H9 (cell line): ENCODE measurements around the gene EML3. TPM values are rescaled to one million over a fixed set of nuclear protein-coding genes. Genes with fewer than 3 reads are reported as not detected.

Experiments used
- DNase-seq: peaks from one replicate; pipeline ENCODE4 v3.0.0-alpha.2; 2017
- H2AFZ ChIP-seq: one replicate; pipeline ENCODE4 v1.6.1; 2013; ENCODE audit warnings: mild to moderate bottlenecking, low read length, control low read depth, moderate library complexity
- H2AK5ac ChIP-seq: 2 replicates; pipeline ENCODE4 v1.6.1; 2013; ENCODE audit warnings: low read length, control low read depth, mixed read lengths; ENCODE audit not compliant: insufficient read length
- H2BK120ac ChIP-seq: one replicate; pipeline ENCODE4 v1.6.1; 2013; ENCODE audit warnings: low read depth, mild to moderate bottlenecking, low read length, control low read depth, inconsistent platforms; ENCODE audit not compliant: poor library complexity, severe bottlenecking
- H2BK12ac ChIP-seq: 2 replicates; pipeline ENCODE4 v1.6.1; 2013; ENCODE audit warnings: low read length, control low read depth, mixed read lengths, low read depth; ENCODE audit not compliant: insufficient read length
- H2BK15ac ChIP-seq: 2 replicates; pipeline ENCODE4 v1.6.1; 2013; ENCODE audit warnings: low read depth, low read length, control low read depth
- H2BK20ac ChIP-seq: one replicate; pipeline ENCODE4 v1.6.1; 2013; ENCODE audit warnings: low read depth, mild to moderate bottlenecking, low read length, control low read depth, inconsistent platforms; ENCODE audit not compliant: poor library complexity, severe bottlenecking
- H2BK5ac ChIP-seq: 2 replicates; pipeline ENCODE4 v1.6.1; 2013; ENCODE audit warnings: low read length, control low read depth, mixed read lengths; ENCODE audit not compliant: insufficient read length
- H3K14ac ChIP-seq: 2 replicates; pipeline ENCODE4 v1.6.1; 2013; ENCODE audit warnings: low read length, control low read depth; ENCODE audit not compliant: insufficient read depth
- H3K18ac ChIP-seq: 2 replicates; pipeline ENCODE4 v1.6.1; 2013; ENCODE audit warnings: low read depth, mild to moderate bottlenecking, mixed read lengths, low read length, control low read depth; ENCODE audit not compliant: insufficient read length
- H3K23ac ChIP-seq: 2 replicates; pipeline ENCODE4 v1.6.1; 2013; ENCODE audit warnings: low read length, control low read depth, mixed read lengths, low read depth; ENCODE audit not compliant: insufficient read length
- H3K23me2 ChIP-seq: 2 replicates; pipeline ENCODE4 v1.6.1; 2013; ENCODE audit warnings: low read depth, mild to moderate bottlenecking, mixed read lengths, low read length, control low read depth; ENCODE audit not compliant: insufficient read length, poor library complexity, severe bottlenecking
- H3K27ac ChIP-seq: 2 replicates; pipeline ENCODE4 v1.5.1; 2013; ENCODE audit warnings: low read length, control low read depth, mixed read lengths, low read depth; ENCODE audit not compliant: insufficient read length
- H3K27me3 ChIP-seq: 2 replicates; pipeline ENCODE4 v1.6.1; 2013; ENCODE audit warnings: low read length, control low read depth, inconsistent platforms; ENCODE audit not compliant: insufficient read depth
- H3K4ac ChIP-seq: 2 replicates; pipeline ENCODE4 v1.6.1; 2013; ENCODE audit warnings: low read depth, mild to moderate bottlenecking, control low read depth, inconsistent platforms, low read length, moderate library complexity
- H3K4me1 ChIP-seq: 2 replicates; pipeline ENCODE4 v1.6.1; 2013; ENCODE audit warnings: low read length, control low read depth, inconsistent platforms; ENCODE audit not compliant: insufficient read depth
- H3K4me2 ChIP-seq: 2 replicates; pipeline ENCODE4 v1.6.1; 2013; ENCODE audit warnings: low read length, control low read depth, mixed read lengths; ENCODE audit not compliant: insufficient read length, insufficient read depth
- H3K56ac ChIP-seq: 2 replicates; pipeline ENCODE4 v1.6.1; 2013; ENCODE audit warnings: low read depth, mild to moderate bottlenecking, mixed read lengths, low read length, control low read depth; ENCODE audit not compliant: insufficient read length
- H3K79me1 ChIP-seq: 2 replicates; pipeline ENCODE4 v1.6.1; 2013; ENCODE audit warnings: low read depth, mild to moderate bottlenecking, moderate library complexity, low read length, control low read depth, inconsistent platforms; ENCODE audit not compliant: insufficient read depth, poor library complexity, severe bottlenecking
- H3K79me2 ChIP-seq: 2 replicates; pipeline ENCODE4 v1.6.1; 2013; ENCODE audit warnings: low read length, control low read depth, inconsistent platforms; ENCODE audit not compliant: insufficient read depth
- H3K9ac ChIP-seq: 2 replicates; pipeline ENCODE4 v1.6.1; 2013; ENCODE audit warnings: low read length, control low read depth, mixed read lengths; ENCODE audit not compliant: insufficient read length; ENCODE audit errors: extremely low read depth
- H3K9me3 ChIP-seq: one replicate; pipeline ENCODE4 v1.6.1; 2013; ENCODE audit warnings: low read depth, low read length, inconsistent platforms; ENCODE audit not compliant: control insufficient read depth
- H3T11ph ChIP-seq: one replicate; pipeline ENCODE4 v1.6.1; 2013; ENCODE audit warnings: mild to moderate bottlenecking, low read length, control low read depth, inconsistent platforms
- H4K20me1 ChIP-seq: one replicate; pipeline ENCODE4 v1.6.1; 2013; ENCODE audit not compliant: control insufficient read depth, insufficient read length, insufficient read depth
- H4K5ac ChIP-seq: 2 replicates; pipeline ENCODE4 v1.6.1; 2013; ENCODE audit warnings: low read depth, mild to moderate bottlenecking, mixed read lengths, low read length, control low read depth; ENCODE audit not compliant: insufficient read length
- H4K8ac ChIP-seq: replicated peaks from 2 replicates; pipeline ENCODE4 v1.6.1; 2013; ENCODE audit warnings: low read length, control low read depth, mixed read lengths, low read depth; ENCODE audit not compliant: insufficient read length
- H4K91ac ChIP-seq: 2 replicates; pipeline ENCODE4 v1.6.1; 2013; ENCODE audit warnings: low read depth, mild to moderate bottlenecking, moderate library complexity, mixed read lengths, low read length, control low read depth; ENCODE audit not compliant: insufficient read length
- H3K27ac Mint-ChIP-seq, 3 experiments: 2 replicates in 2 of 3; 3 replicates in 1 of 3; pipeline ENCODE4 v1.8.0; 2020 to 2021; ENCODE audit warnings: mixed read lengths in 3 of 3, mild to moderate bottlenecking in 1 of 3, moderate library complexity in 1 of 3
- H3K27me3 Mint-ChIP-seq: 2 replicates; pipeline ENCODE4 v1.8.0; 2021; ENCODE audit warnings: low read depth, mild to moderate bottlenecking, moderate library complexity, mixed read lengths
- H3K36me3 Mint-ChIP-seq, 3 experiments: 2 replicates in 2 of 3; 3 replicates in 1 of 3; pipeline ENCODE4 v1.8.0; 2020 to 2021; ENCODE audit warnings: low read depth in 3 of 3, mixed read lengths in 3 of 3; ENCODE audit not compliant: insufficient read depth in 1 of 3
- H3K4me1 Mint-ChIP-seq, 2 experiments: 2 replicates each; pipeline ENCODE4 v1.8.0; 2020; ENCODE audit warnings: mixed read lengths in 2 of 2
- H3K4me3 Mint-ChIP-seq, 2 experiments: 2 replicates in 1 of 2; 3 replicates in 1 of 2; pipeline ENCODE4 v1.8.0; 2020 to 2021; ENCODE audit warnings: mild to moderate bottlenecking in 2 of 2, mixed read lengths in 2 of 2, moderate library complexity in 1 of 2
- H3K9me3 Mint-ChIP-seq, 2 experiments: 2 replicates in 1 of 2; 3 replicates in 1 of 2; pipeline ENCODE4 v1.8.0; 2020; ENCODE audit warnings: mild to moderate bottlenecking in 2 of 2, mixed read lengths in 2 of 2, moderate library complexity in 1 of 2
- WGBS: extraction: QIAGEN DNeasy Blood & Tissue Kit; methylation state at CpG from one replicate; pipeline ENCODE4 v1.1.7; 2013; ENCODE audit warnings: missing lambda C conversion rate, low lambda C conversion rate, mixed read lengths; ENCODE audit not compliant: insufficient read length; ENCODE audit errors: extremely low coverage; 5-methylcytosine and 5-hydroxymethylcytosine counted together
- microRNA-seq: library from miRNA; unstranded; fragments of <30 nt; microRNA quantifications from one replicate; pipeline ENCODE4, GENCODE V29; 2020; ENCODE audit warnings: borderline microRNAs expressed
- total RNA-seq: library from RNA; stranded (reverse); gene quantifications from 2 replicates; pipeline ENCODE4 v1.2.1, GENCODE V29; 2021
- TF ChIP-seq, protein P1 (sequence below): fragments of 200-600 bp; sonication (generic); conservative IDR thresholded peaks from 3 replicates; pipeline ENCODE4 v1.8.0; 2021; ENCODE audit warnings: antibody characterized with exemption, mild to moderate bottlenecking

The EML3 gene
- total RNA-seq, 1 experiment from 2014 or later: 35.3 TPM

DNA sequence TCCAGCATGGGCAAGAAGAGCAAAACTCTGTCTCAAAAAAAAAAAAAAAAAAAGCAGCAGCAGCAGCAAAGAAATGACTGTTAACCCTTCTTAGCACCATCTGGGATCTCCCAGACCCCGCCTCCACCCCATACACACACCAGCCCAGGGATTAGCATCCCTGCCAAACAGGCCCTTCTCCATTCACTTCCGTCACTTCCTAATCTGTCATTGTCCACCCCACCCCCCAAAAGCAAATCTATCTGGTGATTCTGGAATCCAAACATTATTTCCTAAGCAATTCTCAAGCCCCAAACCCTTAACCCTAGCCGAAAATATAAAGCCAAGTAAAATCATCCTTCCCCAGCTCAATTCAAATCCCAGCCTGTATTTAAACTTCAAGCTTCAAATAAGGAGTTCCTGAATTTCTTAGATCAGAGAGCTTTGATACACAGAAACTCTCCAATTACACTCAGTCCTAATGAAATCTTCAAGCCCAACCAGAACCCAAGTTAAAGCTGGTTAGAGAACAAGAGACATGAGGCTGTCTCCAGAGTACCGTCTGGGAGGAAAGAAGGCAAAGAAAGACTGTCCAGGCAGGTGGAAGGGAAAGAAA, 60.0 kb downstream of the EML3 start:
- Mint-ChIP-seq H3K9me3 (no peaks in the 10 kb centered on the region; a peak in 2 of 5 replicates), H3K4me1 (peaks cover 57 to 73% of the 10 kb centered on the region in 2 experiments), H3K27me3 (peaks cover 40% of the 10 kb centered on the region), H3K27ac (peak overlapping the region; percentile 74 to 99 (median 95)), H3K4me3 (peak overlapping the region; percentile 36 to 68), H3K36me3 (peaks cover 5 to 25% (median 16%) of the 10 kb centered on the region in 3 experiments)
- H2BK12ac ChIP-seq: peak overlapping the region; percentile 95
- H3K79me1 ChIP-seq: no peaks in the 10 kb centered on the region
- H2BK15ac ChIP-seq: 0 out of 2 replicates have a peak overlapping the region, but pooled peaks have one; percentile 0
- peaks cover 15% of the 10 kb centered on the region for H3K27me3 ChIP-seq
- H3K56ac ChIP-seq: no peak overlapping the region
- no peak overlapping the region for H2AK5ac ChIP-seq
- H2BK5ac ChIP-seq: no peak overlapping the region
- no peak overlapping the region for H4K8ac ChIP-seq
- DNase-seq: no peak
- H3K14ac ChIP-seq: peak overlapping the region; percentile 90
- H2AFZ ChIP-seq: no peak overlapping the region
- no peaks in the 10 kb centered on the region for H3K9me3 ChIP-seq
- no CpG with 5 or more reads among the region's 4 CpGs for WGBS
- H3K9ac ChIP-seq: peak overlapping the region; percentile 14
- H3K4me2 ChIP-seq: peak overlapping the region; percentile 44
- H3K79me2 ChIP-seq: no peaks in the 10 kb centered on the region
- peak overlapping the region; percentile 46 for H3T11ph ChIP-seq
- H2BK20ac ChIP-seq: peak overlapping the region; percentile 97
- peak overlapping the region; percentile 1 for H3K27ac ChIP-seq
- peak overlapping the region; percentile 93 for H2BK120ac ChIP-seq
- peaks cover 22% of the 10 kb centered on the region; the same call in 1 of the 2 replicates for H3K4me1 ChIP-seq
- H4K91ac ChIP-seq: peak overlapping the region; percentile 73
- H3K4ac ChIP-seq: peak overlapping the region; percentile 79; the same call in 1 of the 2 replicates
- H3K23me2 ChIP-seq: no peaks in the 10 kb centered on the region
- no peak overlapping the region for H4K5ac ChIP-seq
- H4K20me1 ChIP-seq: peaks cover 2% of the 10 kb centered on the region
- TF ChIP-seq, protein P1, sequence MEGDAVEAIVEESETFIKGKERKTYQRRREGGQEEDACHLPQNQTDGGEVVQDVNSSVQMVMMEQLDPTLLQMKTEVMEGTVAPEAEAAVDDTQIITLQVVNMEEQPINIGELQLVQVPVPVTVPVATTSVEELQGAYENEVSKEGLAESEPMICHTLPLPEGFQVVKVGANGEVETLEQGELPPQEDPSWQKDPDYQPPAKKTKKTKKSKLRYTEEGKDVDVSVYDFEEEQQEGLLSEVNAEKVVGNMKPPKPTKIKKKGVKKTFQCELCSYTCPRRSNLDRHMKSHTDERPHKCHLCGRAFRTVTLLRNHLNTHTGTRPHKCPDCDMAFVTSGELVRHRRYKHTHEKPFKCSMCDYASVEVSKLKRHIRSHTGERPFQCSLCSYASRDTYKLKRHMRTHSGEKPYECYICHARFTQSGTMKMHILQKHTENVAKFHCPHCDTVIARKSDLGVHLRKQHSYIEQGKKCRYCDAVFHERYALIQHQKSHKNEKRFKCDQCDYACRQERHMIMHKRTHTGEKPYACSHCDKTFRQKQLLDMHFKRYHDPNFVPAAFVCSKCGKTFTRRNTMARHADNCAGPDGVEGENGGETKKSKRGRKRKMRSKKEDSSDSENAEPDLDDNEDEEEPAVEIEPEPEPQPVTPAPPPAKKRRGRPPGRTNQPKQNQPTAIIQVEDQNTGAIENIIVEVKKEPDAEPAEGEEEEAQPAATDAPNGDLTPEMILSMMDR: no peak
- peak overlapping the region; percentile 95 for H3K18ac ChIP-seq
- H3K23ac ChIP-seq: no peak overlapping the region

Small RNA genes lying within 50 kb of the gene (microRNA-seq; reads per million reads assigned to microRNA genes)
- not detected for gene MIR6747

Other genes starting within 250 kb of the EML3 start
- gene SCGB1A1, start 193.7 kb downstream of the EML3 start, total RNA-seq: not detected in 2 replicates
- 13.9 and 15.2 TPM in 2 replicates for gene AHNAK, start 66.0 kb downstream of the EML3 start, total RNA-seq
- 1,790 and 1,800 TPM in 2 replicates for gene EEF1G, start 38.9 kb downstream of the EML3 start, total RNA-seq
- 20.7 and 24.9 TPM in 2 replicates for gene TUT1, start 21.3 kb downstream of the EML3 start, total RNA-seq
- gene MTA2, start 10.9 kb downstream of the EML3 start, total RNA-seq: 143 and 149 TPM in 2 replicates
- 0.79 and 1.0 TPM in 2 replicates for gene ROM1, start 482 bp upstream of the EML3 start, total RNA-seq
- 30.6 and 30.8 TPM in 2 replicates for gene B3GAT3, start 9.2 kb upstream of the EML3 start, total RNA-seq
- 387 TPM in 2 replicates for gene GANAB, start 33.8 kb upstream of the EML3 start, total RNA-seq
- 40.0 and 41.6 TPM in 2 replicates for gene INTS5, start 40.5 kb upstream of the EML3 start, total RNA-seq
- gene C11orf98, start 52.4 kb upstream of the EML3 start, total RNA-seq: 139 and 150 TPM in 2 replicates
- gene CSKMT, start 52.5 kb upstream of the EML3 start, total RNA-seq: 49.2 and 51.5 TPM in 2 replicates
- gene UQCC3, start 58.9 kb upstream of the EML3 start, total RNA-seq: 11.1 and 12.3 TPM in 2 replicates
- 9.1 and 10.4 TPM in 2 replicates for gene LBHD1, start 59.5 kb upstream of the EML3 start, total RNA-seq
- 110 and 118 TPM in 2 replicates for gene UBXN1, start 66.3 kb upstream of the EML3 start, total RNA-seq
- 0.59 and 0.79 TPM in 2 replicates for gene LRRN4CL, start 76.8 kb upstream of the EML3 start, total RNA-seq
- gene BSCL2, start 94.6 kb upstream of the EML3 start, total RNA-seq: 68.4 and 77.4 TPM in 2 replicates
- gene GNG3, start 94.9 kb upstream of the EML3 start, total RNA-seq: 3.2 and 3.4 TPM in 2 replicates
- 40.6 and 43.5 TPM in 2 replicates for gene HNRNPUL2, start 114.7 kb upstream of the EML3 start, total RNA-seq
- gene TTC9C, start 115.7 kb upstream of the EML3 start, total RNA-seq: 31.6 and 33.4 TPM in 2 replicates
- 39.7 and 43.4 TPM in 2 replicates for gene ZBTB3, start 141.4 kb upstream of the EML3 start, total RNA-seq
- 126 and 129 TPM in 2 replicates for gene POLR2G, start 148.8 kb upstream of the EML3 start, total RNA-seq
- 37.7 and 44.2 TPM in 2 replicates for gene TAF6L, start 158.6 kb upstream of the EML3 start, total RNA-seq
- 25.0 and 25.5 TPM in 2 replicates for gene TMEM179B, start 174.6 kb upstream of the EML3 start, total RNA-seq
- gene TMEM223, start 179.2 kb upstream of the EML3 start, total RNA-seq: 21.7 and 22.2 TPM in 2 replicates
- 65.5 and 69.0 TPM in 2 replicates for gene NXF1, start 192.7 kb upstream of the EML3 start, total RNA-seq
- gene STX5, start 219.3 kb upstream of the EML3 start, total RNA-seq: 33.5 and 34.7 TPM in 2 replicates
- 0.53 and 1.2 TPM in 2 replicates for gene TEX54, start 220.1 kb upstream of the EML3 start, total RNA-seq
- gene WDR74, start 226.8 kb upstream of the EML3 start, total RNA-seq: 121 and 124 TPM in 2 replicates